Tibial nerve (tissue), 4 donors: ENCODE data around the gene ZNF100. TPM values are rescaled to one million over a fixed set of nuclear protein-coding genes. Genes with fewer than 3 reads are reported as not detected.
"Not testable (repeated sequence)": the region's sequence is repeated elsewhere in the genome, so short reads cannot be mapped to it uniquely, and the experiment has no call there.

ENCODE experiments used
- DNase-seq, 2 donors: peaks; one replicate each; pipeline ENCODE4 v3.0.0-alpha.2; 2019; ENCODE audit warnings: low spot score in 2 of 2
- H3K27ac ChIP-seq, 4 donors: fragments of 200-600 bp; sonication (generic) in 3 of 4; one replicate each; pipeline ENCODE4 v1.5.1; 2017 to 2019; ENCODE audit warnings: mild to moderate bottlenecking in 1 of 4
- H3K27me3 ChIP-seq, 2 donors: fragments of 200-600 bp; sonication (generic) in 1 of 2; one replicate each; pipeline versions ENCODE4 v1.5.1 to v1.6.0; 2017 to 2019
- H3K36me3 ChIP-seq, 3 donors: fragments of 200-600 bp; sonication (generic); one replicate each; pipeline ENCODE4 v1.5.1; 2018 to 2019
- H3K4me1 ChIP-seq, 4 donors: fragments of 200-600 bp; sonication (generic) in 3 of 4; one replicate each; pipeline ENCODE4 v1.5.1; 2017 to 2019
- H3K4me3 ChIP-seq, 4 donors: fragments of 200-600 bp; sonication (generic) in 3 of 4; one replicate each; pipeline ENCODE4 v1.5.1; 2017 to 2019; ENCODE audit warnings: mild to moderate bottlenecking in 1 of 4, moderate library complexity in 1 of 4
- H3K9me3 ChIP-seq, 4 donors: fragments of 200-600 bp; sonication (generic) in 3 of 4; one replicate each; pipeline ENCODE4 v1.5.1; 2017 to 2019
- EP300 ChIP-seq, 2 donors: sonication (generic); formaldehyde crosslinking; IDR thresholded peaks; one replicate each; pipeline ENCODE4 v1.6.1; 2017; ENCODE audit warnings: antibody characterized with exemption in 2 of 2, mild to moderate bottlenecking in 1 of 2
- POLR2A ChIP-seq, 2 donors: fragments of 450-650 bp; IDR thresholded peaks; one replicate each; pipeline ENCODE4 v1.6.1; 2017; ENCODE audit warnings: antibody characterized with exemption in 2 of 2, mild to moderate bottlenecking in 2 of 2, moderate library complexity in 2 of 2
- WGBS, 2 donors: methylation state at CpG; one replicate each; pipeline ENCODE4 v1.1.5; 2018; 5-methylcytosine and 5-hydroxymethylcytosine counted together
- total RNA-seq, 4 donors: library from RNA; depleted of rRNA; stranded (reverse); fragments of >200 nt; gene quantifications; one replicate each; pipeline ENCODE4 v1.1.0, GENCODE V29; 2016
- TF ChIP-seq, protein P1 (sequence below), 5 experiments: fragments of 200-600 bp in 3 of 5; fragments of 450-650 bp in 2 of 5; sonication (generic) in 3 of 5; IDR thresholded peaks; one replicate each; pipeline ENCODE4 v1.5.1; 2016 to 2019; ENCODE audit warnings: antibody characterized with exemption in 5 of 5, mild to moderate bottlenecking in 3 of 5, moderate library complexity in 2 of 5

The ZNF100 gene
- total RNA-seq, 4 donors from 2014 or later: 5.1 to 7.8 (median 5.3) TPM

DNA sequence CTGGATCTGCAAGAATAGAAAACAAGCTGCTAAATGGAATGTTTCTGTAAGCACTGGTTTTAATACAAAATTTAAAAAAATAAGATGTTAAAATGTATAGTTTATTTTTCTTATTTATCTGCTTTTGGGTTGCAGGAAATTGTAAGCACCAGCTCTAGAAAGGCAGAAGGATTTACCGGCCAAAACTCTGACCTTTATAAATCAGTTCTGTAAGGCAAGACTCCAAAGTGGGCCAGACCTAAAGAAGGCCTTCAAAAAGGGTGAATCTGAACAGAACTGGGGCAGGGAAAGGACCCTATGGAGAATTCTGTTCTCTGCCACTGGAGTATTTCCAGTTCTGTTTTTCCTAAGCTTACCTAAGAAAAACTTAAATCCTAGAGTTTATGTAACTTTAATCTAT is 19.3 kb downstream of the ZNF100 start:
- H3K36me3 ChIP-seq: peaks cover 0 to 89% (median 7%) of the 10 kb centered on the region in 3 donors
- DNase-seq: no peak
- 38 to 45% methylated on average over 1 of the region's 1 CpG for WGBS, 2 donors
- H3K9me3 ChIP-seq: peaks cover 0 to 7% (median 2%) of the 10 kb centered on the region in 4 donors
- no peaks in the 10 kb centered on the region for H3K27me3 ChIP-seq
- H3K27ac ChIP-seq: no peak overlapping the region
- H3K4me3 ChIP-seq: no peak overlapping the region
- TF ChIP-seq, protein P1, sequence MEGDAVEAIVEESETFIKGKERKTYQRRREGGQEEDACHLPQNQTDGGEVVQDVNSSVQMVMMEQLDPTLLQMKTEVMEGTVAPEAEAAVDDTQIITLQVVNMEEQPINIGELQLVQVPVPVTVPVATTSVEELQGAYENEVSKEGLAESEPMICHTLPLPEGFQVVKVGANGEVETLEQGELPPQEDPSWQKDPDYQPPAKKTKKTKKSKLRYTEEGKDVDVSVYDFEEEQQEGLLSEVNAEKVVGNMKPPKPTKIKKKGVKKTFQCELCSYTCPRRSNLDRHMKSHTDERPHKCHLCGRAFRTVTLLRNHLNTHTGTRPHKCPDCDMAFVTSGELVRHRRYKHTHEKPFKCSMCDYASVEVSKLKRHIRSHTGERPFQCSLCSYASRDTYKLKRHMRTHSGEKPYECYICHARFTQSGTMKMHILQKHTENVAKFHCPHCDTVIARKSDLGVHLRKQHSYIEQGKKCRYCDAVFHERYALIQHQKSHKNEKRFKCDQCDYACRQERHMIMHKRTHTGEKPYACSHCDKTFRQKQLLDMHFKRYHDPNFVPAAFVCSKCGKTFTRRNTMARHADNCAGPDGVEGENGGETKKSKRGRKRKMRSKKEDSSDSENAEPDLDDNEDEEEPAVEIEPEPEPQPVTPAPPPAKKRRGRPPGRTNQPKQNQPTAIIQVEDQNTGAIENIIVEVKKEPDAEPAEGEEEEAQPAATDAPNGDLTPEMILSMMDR (IDR thresholded peaks at IDR 0.05): no peak
- TF ChIP-seq POLR2A (IDR thresholded peaks at IDR 0.05): no peak
- no peak for TF ChIP-seq EP300 (IDR thresholded peaks at IDR 0.05)
- H3K4me1 ChIP-seq: no peaks in the 10 kb centered on the region

DNA sequence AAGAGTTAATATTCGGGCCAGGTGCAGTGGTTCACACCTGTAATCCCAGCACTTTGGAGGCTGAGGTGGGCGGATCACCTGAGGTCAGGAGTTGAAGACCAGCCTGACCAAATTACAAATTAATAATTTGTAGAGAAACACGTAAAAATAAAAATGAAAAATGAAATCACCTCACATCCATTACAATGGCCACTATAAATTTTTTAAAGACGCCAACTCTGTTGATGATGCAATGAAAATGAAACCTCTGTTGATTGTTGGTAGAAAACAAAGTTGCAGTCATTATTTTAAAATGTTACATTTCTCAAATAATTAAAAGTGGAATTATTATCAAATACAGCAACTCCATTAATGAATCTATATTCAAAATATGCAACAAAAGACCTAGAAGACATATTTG is 26.8 kb downstream of the ZNF100 start:
- Histone ChIP-seq H3K27me3 (no peaks in the 10 kb centered on the region), H3K9me3 (peaks cover 0 to 37% (median 10%) of the 10 kb centered on the region in 4 donors), H3K27ac (no peak overlapping the region), H3K4me1 (no peaks in the 10 kb centered on the region), H3K4me3 (no peak overlapping the region), H3K36me3 (peaks cover 0 to 90% (median 0%) of the 10 kb centered on the region in 3 donors)
- no peak for DNase-seq
- 95 to 97% methylated on average over 4 of the region's 4 CpGs for WGBS, 2 donors
- TF ChIP-seq EP300 (IDR thresholded peaks at IDR 0.05) (no peak), POLR2A (IDR thresholded peaks at IDR 0.05) (no peak)
- TF ChIP-seq, protein P1 (IDR thresholded peaks at IDR 0.05): no peak

DNA sequence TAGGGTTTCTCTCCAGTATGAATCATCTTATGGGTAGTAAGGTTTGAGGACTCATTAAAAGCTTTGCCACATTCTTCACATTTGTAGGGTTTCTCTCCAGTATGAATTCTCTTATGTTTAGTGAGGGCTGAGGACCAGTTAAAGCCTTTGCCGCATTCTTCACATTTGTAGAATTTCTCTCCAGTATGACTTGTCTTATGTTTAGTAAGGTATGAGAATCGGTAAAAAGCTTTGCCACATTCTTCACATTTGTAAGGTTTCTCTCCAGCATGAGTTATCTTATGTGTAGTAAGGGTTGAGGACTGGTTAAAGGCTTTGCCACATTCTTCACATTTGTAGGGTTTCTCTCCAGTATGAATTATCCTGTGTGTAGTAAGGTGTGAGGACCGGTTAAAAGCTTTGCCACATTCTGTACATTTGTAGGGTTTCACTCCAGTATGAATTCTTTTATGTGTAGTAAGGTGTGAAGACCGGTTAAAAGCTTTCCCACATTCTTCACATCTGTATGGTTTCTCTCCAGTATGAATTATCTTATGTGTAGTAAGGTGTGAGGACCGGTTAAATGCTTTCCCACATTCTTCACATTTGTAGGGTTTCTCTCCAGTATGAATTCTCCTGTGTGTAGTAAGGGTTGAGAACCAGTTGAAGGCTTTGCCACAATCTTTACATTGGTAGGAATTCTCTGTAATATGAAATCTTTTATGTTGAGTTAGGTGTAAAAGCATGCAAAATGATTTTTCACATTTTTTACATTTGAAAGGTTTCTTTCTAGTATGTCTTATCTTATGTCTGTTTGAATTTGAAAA is 40.2 kb downstream of the ZNF100 start:
- 95 to 97% methylated on average over 5 of the region's 5 CpGs for WGBS, 2 donors
- Histone ChIP-seq H3K36me3 (peaks cover 0 to 66% (median 9%) of the 10 kb centered on the region in 3 donors), H3K9me3 (peaks cover 0 to 77% (median 29%) of the 10 kb centered on the region in 4 donors)
- not testable (repeated sequence) for DNase-seq, H3K4me1 ChIP-seq, H3K27me3 ChIP-seq, H3K27ac ChIP-seq, H3K4me3 ChIP-seq

DNA sequence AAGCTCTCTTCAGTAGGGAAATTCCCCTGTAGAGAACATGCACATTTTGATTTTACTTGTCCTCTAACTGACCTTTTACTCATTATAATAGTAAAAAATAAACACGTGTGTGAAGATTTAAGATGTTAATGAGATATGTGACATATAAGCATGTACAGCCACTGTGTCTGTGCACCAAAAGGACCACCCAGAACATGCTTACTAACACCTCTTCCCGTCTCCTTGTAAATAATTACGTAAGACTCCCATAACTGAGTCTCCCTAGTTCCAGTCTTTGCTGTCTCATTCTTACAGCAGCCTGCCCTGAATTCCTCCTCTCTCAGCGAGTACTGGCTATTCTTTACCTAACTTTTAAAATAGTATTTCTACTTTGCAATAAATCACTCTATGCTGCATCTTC is 53.6 kb downstream of the ZNF100 start:
- WGBS, 2 donors: 81 to 87% methylated on average over 4 of the region's 4 CpGs
- no peaks in the 10 kb centered on the region for H3K27me3 ChIP-seq
- H3K27ac ChIP-seq: no peak overlapping the region
- no peak for DNase-seq
- no peaks in the 10 kb centered on the region for H3K4me1 ChIP-seq
- TF ChIP-seq, protein P1 (IDR thresholded peaks at IDR 0.05): no peak
- no peak for TF ChIP-seq POLR2A (IDR thresholded peaks at IDR 0.05)
- no peak for TF ChIP-seq EP300 (IDR thresholded peaks at IDR 0.05)
- H3K36me3 ChIP-seq: no peaks in the 10 kb centered on the region
- no peak overlapping the region for H3K4me3 ChIP-seq
- peaks cover 0 to 25% (median 2%) of the 10 kb centered on the region in 4 donors for H3K9me3 ChIP-seq

DNA sequence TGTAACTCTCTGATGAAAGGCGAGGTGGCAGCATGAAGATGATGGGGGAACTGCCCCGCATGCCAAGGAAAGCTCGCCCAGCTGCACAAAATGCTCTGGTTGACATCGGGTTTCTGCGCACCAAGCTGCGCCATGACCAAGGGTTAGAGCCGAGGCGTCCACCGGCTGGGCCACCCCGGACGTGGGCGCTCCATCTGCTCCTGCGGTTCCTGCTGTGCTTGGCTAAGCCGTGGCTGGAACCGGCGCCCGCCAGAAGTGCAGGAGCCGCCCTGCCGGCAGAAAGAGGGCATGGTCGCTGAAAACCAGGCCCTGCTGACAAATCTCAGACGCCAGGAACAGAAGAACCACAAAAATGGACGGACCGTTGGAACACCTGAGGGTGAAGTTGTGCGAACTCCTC is 57.9 kb downstream of the ZNF100 start:
- Histone ChIP-seq H3K9me3 (peaks cover 0 to 12% (median 0%) of the 10 kb centered on the region in 4 donors), H3K36me3 (no peaks in the 10 kb centered on the region), H3K27me3 (no peaks in the 10 kb centered on the region), H3K4me1 (no peaks in the 10 kb centered on the region), H3K4me3 (no peak overlapping the region), H3K27ac (no peak overlapping the region)
- no peak for DNase-seq
- 93 to 95% methylated on average over 24 of the region's 24 CpGs for WGBS, 2 donors
- TF ChIP-seq EP300 (IDR thresholded peaks at IDR 0.05): no peak
- TF ChIP-seq POLR2A (IDR thresholded peaks at IDR 0.05): no peak
- TF ChIP-seq, protein P1 (IDR thresholded peaks at IDR 0.05): no peak

DNA sequence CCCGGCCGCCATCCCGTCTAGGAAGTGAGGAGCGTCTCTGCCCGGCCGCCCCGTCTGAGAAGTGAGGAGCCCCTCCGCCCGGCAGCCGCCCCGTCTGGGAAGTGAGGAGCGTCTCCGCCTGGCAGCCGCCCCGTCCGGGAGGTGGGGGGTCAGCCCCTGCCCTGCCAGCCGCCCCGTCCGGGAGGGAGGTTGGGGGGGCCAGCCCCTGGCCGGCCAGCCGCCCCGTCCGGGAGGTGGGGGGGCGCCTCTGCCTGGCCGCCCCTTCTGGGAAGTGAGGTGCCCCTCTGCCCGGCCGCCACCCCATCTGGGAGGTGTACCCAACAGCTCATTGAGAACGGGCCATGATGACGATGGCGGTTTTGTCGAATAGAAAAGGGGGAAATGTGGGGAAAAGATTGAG is 59.5 kb downstream of the ZNF100 start:
- not testable (repeated sequence) for DNase-seq, H3K4me1 ChIP-seq, H3K36me3 ChIP-seq, H3K4me3 ChIP-seq, H3K27me3 ChIP-seq, H3K27ac ChIP-seq
- H3K9me3 ChIP-seq: peaks cover 0 to 12% (median 0%) of the 10 kb centered on the region in 4 donors
- WGBS, 2 donors: 96 to 98% methylated on average over 13 to 14 of the region's 31 CpGs
